ENCODE results near the gene UBE2G2. TPM values are rescaled to one million over a fixed set of nuclear protein-coding genes. Genes with fewer than 3 reads are reported as not detected.

Gene UBE2G2
- total and polyA plus RNA-seq, 2 of the 4 experiments (the other 2 are of a cell fraction): 65.4 to 91.7 TPM

- TF ChIP-seq FOS (IDR thresholded peaks at IDR 0.05; ENCODE audit: low read depth, low read length) (no peak), NFE2L2 (IDR thresholded peaks at IDR 0.05; ENCODE audit: low read depth, low read length) (no peak), RFX5 (IDR thresholded peaks at IDR 0.05; ENCODE audit: low read depth, low read length) (no peak), POLR2A (IDR thresholded peaks at IDR 0.05; ENCODE audit: low read depth, low read length) (no peak), BHLHE40 (IDR thresholded peaks at IDR 0.05; ENCODE audit: low read depth, low read length) (no peak), MXI1 (IDR thresholded peaks at IDR 0.05; ENCODE audit: borderline replicate concordance, low read depth, low read length) (no peak), CHD1 (IDR thresholded peaks at IDR 0.05; ENCODE audit: low read depth, low read length) (no peak), SMC3 (IDR thresholded peaks at IDR 0.05; ENCODE audit: low read depth, low read length) (no peak), CEBPB (IDR thresholded peaks at IDR 0.05; ENCODE audit: low read depth, low read length) (no peak), RCOR1 (IDR thresholded peaks at IDR 0.05; ENCODE audit: insufficient replicate concordance, low read length) (no peak), MAZ (IDR thresholded peaks at IDR 0.05; ENCODE audit: borderline replicate concordance, low read depth, low read length) (no peak), MAFK (IDR thresholded peaks at IDR 0.05; ENCODE audit: low read depth, low read length) (no peak), RAD21 (IDR thresholded peaks at IDR 0.05; ENCODE audit: low read length) (no peak)
- TF ChIP-seq, protein P1, sequence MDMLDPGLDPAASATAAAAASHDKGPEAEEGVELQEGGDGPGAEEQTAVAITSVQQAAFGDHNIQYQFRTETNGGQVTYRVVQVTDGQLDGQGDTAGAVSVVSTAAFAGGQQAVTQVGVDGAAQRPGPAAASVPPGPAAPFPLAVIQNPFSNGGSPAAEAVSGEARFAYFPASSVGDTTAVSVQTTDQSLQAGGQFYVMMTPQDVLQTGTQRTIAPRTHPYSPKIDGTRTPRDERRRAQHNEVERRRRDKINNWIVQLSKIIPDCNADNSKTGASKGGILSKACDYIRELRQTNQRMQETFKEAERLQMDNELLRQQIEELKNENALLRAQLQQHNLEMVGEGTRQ (IDR thresholded peaks at IDR 0.05; ENCODE audit: low read depth, low read length): no peak
- TF ChIP-seq, protein P2, sequence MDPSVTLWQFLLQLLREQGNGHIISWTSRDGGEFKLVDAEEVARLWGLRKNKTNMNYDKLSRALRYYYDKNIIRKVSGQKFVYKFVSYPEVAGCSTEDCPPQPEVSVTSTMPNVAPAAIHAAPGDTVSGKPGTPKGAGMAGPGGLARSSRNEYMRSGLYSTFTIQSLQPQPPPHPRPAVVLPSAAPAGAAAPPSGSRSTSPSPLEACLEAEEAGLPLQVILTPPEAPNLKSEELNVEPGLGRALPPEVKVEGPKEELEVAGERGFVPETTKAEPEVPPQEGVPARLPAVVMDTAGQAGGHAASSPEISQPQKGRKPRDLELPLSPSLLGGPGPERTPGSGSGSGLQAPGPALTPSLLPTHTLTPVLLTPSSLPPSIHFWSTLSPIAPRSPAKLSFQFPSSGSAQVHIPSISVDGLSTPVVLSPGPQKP (IDR thresholded peaks at IDR 0.05; ENCODE audit: borderline replicate concordance, low read depth, low read length): no peak
- Histone ChIP-seq H3K4me3 (ENCODE audit: insufficient read depth, low read depth, low read length) (no peak overlapping the region), H2AK5ac (ENCODE audit: low read depth, low read length) (no peak overlapping the region), H3K79me1 (ENCODE audit: low read depth in 1 of 2, low read length in 2 of 2) (peaks cover 46 to 83% of the 10 kb centered on the region in 2 experiments), H3K9ac (ENCODE audit: low read depth, low read length) (no peak overlapping the region), H3K4me1 (ENCODE audit: control insufficient read depth, insufficient read depth, low read length) (peaks cover 5% of the 10 kb centered on the region; the same call in 1 of the 2 replicates), H4K8ac (ENCODE audit: low read depth in 2 of 2, low read length in 2 of 2) (no peak overlapping the region), H2BK5ac (ENCODE audit: low read depth, low read length, poor library complexity, severe bottlenecking) (no peak overlapping the region), H4K20me1 (ENCODE audit: insufficient read depth, low read length) (peaks cover 72% of the 10 kb centered on the region), H3K4ac (ENCODE audit: low read depth, low read length) (no peak overlapping the region), H3K56ac (ENCODE audit: extremely low read depth, insufficient read depth, low read length) (no peak overlapping the region), H3K9me3 (ENCODE audit: control insufficient read depth, insufficient read depth, low read length) (no peaks in the 10 kb centered on the region), H3K27me3 (ENCODE audit: control insufficient read depth, insufficient read depth, low read length) (no peaks in the 10 kb centered on the region), H3K27ac (ENCODE audit: insufficient read depth, low read length) (no peak overlapping the region), H2BK120ac (ENCODE audit: low read depth, low read length) (no peak overlapping the region), H3K14ac (replicated peaks; ENCODE audit: low read depth, low read length) (no peak overlapping the region), H3K18ac (ENCODE audit: low read depth, low read length) (no peak overlapping the region), H2BK15ac (ENCODE audit: low read depth, low read length) (no peak overlapping the region), H2BK20ac (ENCODE audit: low read depth, low read length) (no peak overlapping the region), H2AK9ac (replicated peaks; ENCODE audit: low read depth, low read length, poor library complexity) (no peak overlapping the region), H3K4me2 (ENCODE audit: low read depth, low read length) (no peak overlapping the region), H4K5ac (ENCODE audit: low read depth, low read length) (no peak overlapping the region), H3K23ac (ENCODE audit: low read depth, low read length) (no peak overlapping the region), H3K9me1 (ENCODE audit: insufficient read depth, low read length) (peaks cover 5% of the 10 kb centered on the region; the same call in 1 of the 2 replicates), H2AFZ (replicated peaks; ENCODE audit: low read length, poor library complexity) (no peak overlapping the region), H4K91ac (ENCODE audit: insufficient read depth, low read depth, low read length) (no peak overlapping the region), H3K36me3 (ENCODE audit: control insufficient read depth, insufficient read depth, low read length) (peaks cover 7% of the 10 kb centered on the region)
- no peak for DNase-seq
- no CpG with 5 or more reads among the region's 2 CpGs for WGBS, 2 experiments (ENCODE audit: extremely low coverage in 2 of 2, insufficient read length in 1 of 2)
- intact Hi-C loops (cut with micrococcal nuclease): no loop called here
- ATAC-seq (ENCODE audit: low read depth): no peak
- CTCF ChIA-PET: no interaction called here
- POLR2A ChIA-PET (ENCODE audit: unreplicated experiment): no interaction called here
- dilution Hi-C loops (cut with HindIII; ENCODE audit: low sequenced_read_pairs, unreplicated experiment): no loop called here
- in situ Hi-C loops (cut with MboI; ENCODE audit: low sequenced_read_pairs): loop anchor here (5.0 kb wide), 1 partner anchor 140 kb away; no protein-coding TSS in a partner anchor
- BruUV-seq (replicated peaks): no TSS peak
These were observed 3.8 kb downstream of the UBE2G2 start for GRCh38 chr21:44797775-44798174.
